Liver (tissue), 3 donors: ENCODE data around the gene SPIRE2.

Experiments
- EGR1 ChIP-seq, 2 donors: IDR thresholded peaks; 2 replicates each; pipeline ENCODE4 v1.6.1; 2016 to 2018; ENCODE audit warnings: antibody characterized with exemption in 2 of 2, low read depth in 2 of 2
- GABPA ChIP-seq, 2 donors: IDR thresholded peaks in 1 of 2; conservative IDR thresholded peaks in 1 of 2; 2 replicates each; pipeline ENCODE4 v1.6.1; 2016; ENCODE audit warnings: antibody characterized with exemption in 2 of 2, mild to moderate bottlenecking in 1 of 2, moderate library complexity in 1 of 2
- JUND ChIP-seq, 2 donors: IDR thresholded peaks; 2 replicates each; pipeline ENCODE4 v1.6.1; 2016; ENCODE audit warnings: antibody characterized with exemption in 2 of 2
- RAD21 ChIP-seq, 2 donors: IDR thresholded peaks; 2 replicates each; pipeline ENCODE4 v1.6.1; 2016; ENCODE audit warnings: antibody characterized with exemption in 2 of 2, mild to moderate bottlenecking in 2 of 2
- TAF1 ChIP-seq: conservative IDR thresholded peaks from 2 replicates; pipeline ENCODE4 v1.6.1; 2016; ENCODE audit warnings: antibody characterized with exemption, mild to moderate bottlenecking
- TF ChIP-seq, protein P1 (sequence below): IDR thresholded peaks from 2 replicates; pipeline ENCODE4 v1.6.1; 2016; ENCODE audit warnings: antibody characterized with exemption
- TF ChIP-seq, protein P2 (sequence below): IDR thresholded peaks from 2 replicates; pipeline ENCODE4 v1.6.1; 2016; ENCODE audit warnings: antibody characterized with exemption
- TF ChIP-seq, protein P3 (sequence below): fragments of 150-350 bp; IDR thresholded peaks from 2 replicates; pipeline ENCODE4 v1.5.1; 2017; ENCODE audit warnings: improper control_type of control experiment, low read depth, low read length; ENCODE audit not compliant: missing input control
- donor health status: healthy.
- donor health status: healthy.

DNA sequence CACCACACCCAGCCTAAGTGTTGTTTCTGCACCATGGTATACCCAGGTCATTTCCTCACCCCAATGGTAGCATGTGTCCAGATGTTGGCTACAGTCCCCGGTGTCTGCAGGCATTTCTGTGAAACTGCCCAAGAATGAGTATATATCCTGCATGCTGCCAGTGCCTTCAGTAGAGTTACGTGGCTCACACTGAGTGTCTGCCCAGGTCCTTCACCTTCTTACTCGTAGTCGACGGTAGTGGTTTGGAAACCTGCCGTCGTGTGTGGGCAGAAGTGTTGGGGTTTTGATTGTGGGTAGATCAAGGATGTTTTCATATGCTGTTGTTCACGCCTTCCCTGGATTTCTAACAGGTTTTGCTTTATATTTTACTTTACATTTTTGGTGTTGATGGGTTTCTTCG lies 61.9 kb downstream of the SPIRE2 start:
- TF ChIP-seq, protein P1, sequence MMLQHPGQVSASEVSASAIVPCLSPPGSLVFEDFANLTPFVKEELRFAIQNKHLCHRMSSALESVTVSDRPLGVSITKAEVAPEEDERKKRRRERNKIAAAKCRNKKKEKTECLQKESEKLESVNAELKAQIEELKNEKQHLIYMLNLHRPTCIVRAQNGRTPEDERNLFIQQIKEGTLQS = no peak
- TF ChIP-seq, protein P2, sequence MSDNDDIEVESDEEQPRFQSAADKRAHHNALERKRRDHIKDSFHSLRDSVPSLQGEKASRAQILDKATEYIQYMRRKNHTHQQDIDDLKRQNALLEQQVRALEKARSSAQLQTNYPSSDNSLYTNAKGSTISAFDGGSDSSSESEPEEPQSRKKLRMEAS = no peak
- TF ChIP-seq RAD21 (IDR thresholded peaks at IDR 0.05) = no peak
- no peak for TF ChIP-seq GABPA (IDR thresholded peaks at IDR 0.05 in 1 of 2, conservative IDR thresholded peaks at IDR 0.05 in 1 of 2)
- TF ChIP-seq, protein P3, sequence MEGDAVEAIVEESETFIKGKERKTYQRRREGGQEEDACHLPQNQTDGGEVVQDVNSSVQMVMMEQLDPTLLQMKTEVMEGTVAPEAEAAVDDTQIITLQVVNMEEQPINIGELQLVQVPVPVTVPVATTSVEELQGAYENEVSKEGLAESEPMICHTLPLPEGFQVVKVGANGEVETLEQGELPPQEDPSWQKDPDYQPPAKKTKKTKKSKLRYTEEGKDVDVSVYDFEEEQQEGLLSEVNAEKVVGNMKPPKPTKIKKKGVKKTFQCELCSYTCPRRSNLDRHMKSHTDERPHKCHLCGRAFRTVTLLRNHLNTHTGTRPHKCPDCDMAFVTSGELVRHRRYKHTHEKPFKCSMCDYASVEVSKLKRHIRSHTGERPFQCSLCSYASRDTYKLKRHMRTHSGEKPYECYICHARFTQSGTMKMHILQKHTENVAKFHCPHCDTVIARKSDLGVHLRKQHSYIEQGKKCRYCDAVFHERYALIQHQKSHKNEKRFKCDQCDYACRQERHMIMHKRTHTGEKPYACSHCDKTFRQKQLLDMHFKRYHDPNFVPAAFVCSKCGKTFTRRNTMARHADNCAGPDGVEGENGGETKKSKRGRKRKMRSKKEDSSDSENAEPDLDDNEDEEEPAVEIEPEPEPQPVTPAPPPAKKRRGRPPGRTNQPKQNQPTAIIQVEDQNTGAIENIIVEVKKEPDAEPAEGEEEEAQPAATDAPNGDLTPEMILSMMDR = no peak
- no peak for TF ChIP-seq TAF1
- no peak for TF ChIP-seq JUND (IDR thresholded peaks at IDR 0.05)
- TF ChIP-seq EGR1 (IDR thresholded peaks at IDR 0.05; ENCODE audit: low read depth in 2 of 2) = no peak
